ENCODE data around the gene GMDS.

The GMDS gene

DNA sequence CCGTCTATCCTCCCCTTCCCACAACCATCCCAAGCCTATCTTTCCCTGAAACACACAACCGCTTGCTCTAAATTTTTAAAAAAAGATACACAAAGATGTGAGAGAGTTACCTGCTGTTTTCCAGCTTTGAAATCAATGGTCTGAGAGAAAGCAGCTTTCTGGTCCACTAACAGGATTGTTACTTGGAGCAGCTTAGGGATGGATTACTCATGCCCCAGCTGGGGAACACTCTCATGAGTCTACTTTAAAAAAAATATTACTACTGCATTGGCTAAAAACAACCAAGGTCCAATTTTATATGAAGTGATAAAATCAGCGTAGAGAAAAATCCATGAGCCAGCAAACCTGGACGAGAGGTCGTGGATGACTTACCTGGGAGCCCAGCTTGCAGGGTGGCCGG is 665.3 kb downstream of the GMDS start:
- no peak for TF ChIP-seq EZH2phosphoT487 (IDR thresholded peaks at IDR 0.05; ENCODE audit: low read length)
- TF ChIP-seq, protein P1, sequence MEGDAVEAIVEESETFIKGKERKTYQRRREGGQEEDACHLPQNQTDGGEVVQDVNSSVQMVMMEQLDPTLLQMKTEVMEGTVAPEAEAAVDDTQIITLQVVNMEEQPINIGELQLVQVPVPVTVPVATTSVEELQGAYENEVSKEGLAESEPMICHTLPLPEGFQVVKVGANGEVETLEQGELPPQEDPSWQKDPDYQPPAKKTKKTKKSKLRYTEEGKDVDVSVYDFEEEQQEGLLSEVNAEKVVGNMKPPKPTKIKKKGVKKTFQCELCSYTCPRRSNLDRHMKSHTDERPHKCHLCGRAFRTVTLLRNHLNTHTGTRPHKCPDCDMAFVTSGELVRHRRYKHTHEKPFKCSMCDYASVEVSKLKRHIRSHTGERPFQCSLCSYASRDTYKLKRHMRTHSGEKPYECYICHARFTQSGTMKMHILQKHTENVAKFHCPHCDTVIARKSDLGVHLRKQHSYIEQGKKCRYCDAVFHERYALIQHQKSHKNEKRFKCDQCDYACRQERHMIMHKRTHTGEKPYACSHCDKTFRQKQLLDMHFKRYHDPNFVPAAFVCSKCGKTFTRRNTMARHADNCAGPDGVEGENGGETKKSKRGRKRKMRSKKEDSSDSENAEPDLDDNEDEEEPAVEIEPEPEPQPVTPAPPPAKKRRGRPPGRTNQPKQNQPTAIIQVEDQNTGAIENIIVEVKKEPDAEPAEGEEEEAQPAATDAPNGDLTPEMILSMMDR (IDR thresholded peaks at IDR 0.05; ENCODE audit: low read length) = no peak
- H3K4me2 ChIP-seq (ENCODE audit: low read depth, low read length) = no peak overlapping the region
- H4K20me1 ChIP-seq (ENCODE audit: insufficient read depth, low read length) = no peaks in the 10 kb centered on the region
- H3K9me3 ChIP-seq (replicated peaks; ENCODE audit: insufficient read depth, low read length) = no peaks in the 10 kb centered on the region
- H3F3A ChIP-seq (ENCODE audit: insufficient read depth, low read length) = no peaks in the 10 kb centered on the region
- no peak overlapping the region for H3K4me3 ChIP-seq (ENCODE audit: low read length)
- H3K4me1 ChIP-seq (ENCODE audit: low read length) = no peaks in the 10 kb centered on the region
- H3K27ac ChIP-seq (ENCODE audit: low read length) = no peak overlapping the region
- no peak overlapping the region for H2AFZ ChIP-seq (ENCODE audit: low read length)
- H3K79me2 ChIP-seq (ENCODE audit: low read length) = no peaks in the 10 kb centered on the region
- no peaks in the 10 kb centered on the region for H3K27me3 ChIP-seq (replicated peaks; ENCODE audit: insufficient read depth, low read length)
- H3K9me2 ChIP-seq (replicated peaks; ENCODE audit: insufficient read depth, low read length) = no peaks in the 10 kb centered on the region
- no peak for DNase-seq
- H3K36me3 ChIP-seq (replicated peaks; ENCODE audit: insufficient read depth, low read length) = no peaks in the 10 kb centered on the region
- H3K9ac ChIP-seq (ENCODE audit: low read length) = no peak overlapping the region

DNA sequence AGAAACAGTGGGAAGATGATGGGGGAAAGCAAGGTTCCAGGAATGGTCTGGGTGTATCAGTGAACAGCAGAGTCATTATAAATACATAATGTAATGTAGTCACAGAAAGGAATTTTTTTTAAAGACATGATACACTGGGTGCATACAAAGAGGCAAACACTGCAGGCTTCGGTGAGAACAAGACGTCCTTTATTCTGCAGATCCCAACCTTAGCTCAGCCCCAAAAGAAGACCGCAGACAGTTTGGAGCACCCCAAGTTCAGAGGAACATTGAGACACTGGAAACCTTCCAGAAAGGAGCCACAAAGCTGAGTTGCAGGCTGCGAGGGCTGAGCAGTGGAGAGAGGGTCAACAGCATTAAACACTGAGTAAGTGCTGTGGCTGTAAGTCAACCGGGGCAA is 666.3 kb downstream of the GMDS start:
- no peaks in the 10 kb centered on the region for H3K79me2 ChIP-seq (ENCODE audit: low read length)
- H3K36me3 ChIP-seq (replicated peaks; ENCODE audit: insufficient read depth, low read length) = no peaks in the 10 kb centered on the region
- no peaks in the 10 kb centered on the region for H4K20me1 ChIP-seq (ENCODE audit: insufficient read depth, low read length)
- no peaks in the 10 kb centered on the region for H3K9me3 ChIP-seq (replicated peaks; ENCODE audit: insufficient read depth, low read length)
- H3F3A ChIP-seq (ENCODE audit: insufficient read depth, low read length) = no peaks in the 10 kb centered on the region
- H2AFZ ChIP-seq (ENCODE audit: low read length) = no peak overlapping the region
- H3K27ac ChIP-seq (ENCODE audit: low read length) = no peak overlapping the region
- no peak for DNase-seq
- H3K4me3 ChIP-seq (ENCODE audit: low read length) = no peak overlapping the region
- TF ChIP-seq EZH2phosphoT487 (IDR thresholded peaks at IDR 0.05; ENCODE audit: low read length) (no peak), EZH2 (optimal IDR thresholded peaks at IDR 0.05; ENCODE audit: low read depth, low read length) (no peak)
- TF ChIP-seq, protein P1 (IDR thresholded peaks at IDR 0.05; ENCODE audit: low read length) = no peak
- no peak overlapping the region for H3K9ac ChIP-seq (ENCODE audit: low read length)
- H3K4me1 ChIP-seq (ENCODE audit: low read length) = no peaks in the 10 kb centered on the region
- H3K4me2 ChIP-seq (ENCODE audit: low read depth, low read length) = no peak overlapping the region
- H3K27me3 ChIP-seq (replicated peaks; ENCODE audit: insufficient read depth, low read length) = no peaks in the 10 kb centered on the region
- H3K9me2 ChIP-seq (replicated peaks; ENCODE audit: insufficient read depth, low read length) = no peaks in the 10 kb centered on the region

DNA sequence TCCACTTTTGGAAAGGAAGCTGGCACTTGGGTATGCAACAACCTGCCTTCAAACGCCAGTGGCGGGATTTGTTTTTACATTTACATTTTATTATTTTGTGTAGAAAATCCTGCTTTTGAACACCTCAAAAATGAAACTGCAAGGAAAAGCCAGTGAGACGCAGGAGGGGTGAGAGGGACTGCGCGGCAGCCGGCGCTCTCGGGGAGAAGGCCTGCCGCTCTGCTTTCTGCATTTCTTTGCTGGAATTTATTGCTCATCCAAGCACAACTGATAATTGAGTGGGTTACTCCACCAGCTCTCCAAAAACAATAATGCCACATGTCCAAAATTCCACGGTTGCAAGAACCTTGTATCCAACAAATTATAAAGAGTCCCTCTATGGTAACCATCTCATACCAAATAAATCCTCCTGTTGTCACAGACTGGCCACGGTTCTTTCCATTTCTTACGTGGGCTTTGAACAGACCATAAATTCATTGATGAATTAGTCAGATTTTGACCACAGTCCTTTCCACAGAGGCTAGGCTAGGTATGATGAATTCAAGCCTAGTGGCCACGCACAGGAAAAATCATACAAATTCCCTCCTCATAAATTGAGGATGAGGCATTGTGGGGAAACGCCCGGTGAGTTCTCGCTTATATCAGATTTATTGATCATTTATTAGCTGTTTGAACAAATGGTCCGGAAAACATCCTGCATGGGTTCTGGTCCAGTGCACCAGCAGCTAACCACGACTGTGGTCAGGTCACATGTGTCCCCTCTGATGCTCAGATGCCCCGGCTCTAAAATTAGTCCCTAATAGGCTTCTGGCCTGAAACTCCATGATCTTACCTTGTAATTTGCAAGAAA is 667.3 kb downstream of the GMDS start:
- no peak overlapping the region for H2AFZ ChIP-seq (ENCODE audit: low read length)
- no peak overlapping the region for H3K27ac ChIP-seq (ENCODE audit: low read length)
- H3K36me3 ChIP-seq (replicated peaks; ENCODE audit: insufficient read depth, low read length) = no peaks in the 10 kb centered on the region
- H3K79me2 ChIP-seq (ENCODE audit: low read length) = no peaks in the 10 kb centered on the region
- no peaks in the 10 kb centered on the region for H4K20me1 ChIP-seq (ENCODE audit: insufficient read depth, low read length)
- no peaks in the 10 kb centered on the region for H3K27me3 ChIP-seq (replicated peaks; ENCODE audit: insufficient read depth, low read length)
- no peak overlapping the region for H3K4me2 ChIP-seq (ENCODE audit: low read depth, low read length)
- H3K9me3 ChIP-seq (replicated peaks; ENCODE audit: insufficient read depth, low read length) = no peaks in the 10 kb centered on the region
- H3K4me1 ChIP-seq (ENCODE audit: low read length) = no peaks in the 10 kb centered on the region
- no peaks in the 10 kb centered on the region for H3K9me2 ChIP-seq (replicated peaks; ENCODE audit: insufficient read depth, low read length)
- H3K9ac ChIP-seq (ENCODE audit: low read length) = no peak overlapping the region
- no peak overlapping the region for H3K4me3 ChIP-seq (ENCODE audit: low read length)
- no peaks in the 10 kb centered on the region for H3F3A ChIP-seq (ENCODE audit: insufficient read depth, low read length)
- TF ChIP-seq EZH2phosphoT487 (IDR thresholded peaks at IDR 0.05; ENCODE audit: low read length) (no peak), EZH2 (optimal IDR thresholded peaks at IDR 0.05; ENCODE audit: low read depth, low read length) (no peak)
- TF ChIP-seq, protein P1 (IDR thresholded peaks at IDR 0.05; ENCODE audit: low read length) = no peak
- DNase-seq = no peak
